Breast epithelium (tissue), 4 donors: ENCODE results near the gene LGI4. TPM values are rescaled to one million over a fixed set of nuclear protein-coding genes. Genes with fewer than 3 reads are reported as not detected.

ENCODE experiments used
- DNase-seq, 2 donors: peaks; one replicate each; pipeline ENCODE4 v3.0.0-alpha.2; 2019; ENCODE audit warnings: low spot score in 2 of 2
- H3K27ac ChIP-seq, 2 donors: fragments of 200-600 bp; sonication (generic) in 1 of 2; one replicate each; pipeline ENCODE4 v1.5.1; 2016 to 2019; ENCODE audit warnings: mild to moderate bottlenecking in 1 of 2
- H3K27me3 ChIP-seq, 2 donors: fragments of 200-600 bp; sonication (generic) in 1 of 2; one replicate each; pipeline versions ENCODE4 v1.5.1 to v1.6.0; 2017 to 2019; ENCODE audit warnings: control low read depth in 1 of 2, mild to moderate bottlenecking in 1 of 2
- H3K36me3 ChIP-seq: fragments of 200-600 bp; one replicate; pipeline ENCODE4 v1.5.1; 2019
- H3K4me1 ChIP-seq, 2 donors: fragments of 200-600 bp; sonication (generic); one replicate each; pipeline ENCODE4 v1.5.1; 2016 to 2019; ENCODE audit warnings: control low read depth in 1 of 2
- H3K4me3 ChIP-seq, 3 donors: fragments of 200-600 bp; sonication (generic); 1 replicate in 2 of 3; 2 replicates in 1 of 3; pipeline ENCODE4 v1.5.1; 2016 to 2019; ENCODE audit warnings: mild to moderate bottlenecking in 3 of 3, moderate library complexity in 2 of 3
- H3K9me3 ChIP-seq, 2 donors: fragments of 200-600 bp; sonication (generic) in 1 of 2; one replicate each; pipeline ENCODE4 v1.5.1; 2016 to 2019; ENCODE audit warnings: control low read depth in 1 of 2
- CTCF ChIP-seq, 3 donors: fragments of 450-650 bp; IDR thresholded peaks; one replicate each; pipeline ENCODE4 v1.5.1; 2016 to 2017; ENCODE audit warnings: antibody characterized with exemption in 3 of 3, mild to moderate bottlenecking in 3 of 3, moderate library complexity in 3 of 3
- POLR2A ChIP-seq: fragments of 450-650 bp; IDR thresholded peaks from one replicate; pipeline ENCODE4 v1.6.1; 2016; ENCODE audit warnings: antibody characterized with exemption, mild to moderate bottlenecking, moderate library complexity
- POLR2AphosphoS5 ChIP-seq, 3 donors: sonication (generic); formaldehyde crosslinking; IDR thresholded peaks; one replicate each; pipeline ENCODE4 v1.6.1; 2017; ENCODE audit warnings: antibody characterized with exemption in 3 of 3
- intact Hi-C: fragments of 100-400 bp; cut with DNase I; formaldehyde crosslinking; loops from one replicate; pipeline ENCODE4 v1.15.1; 2023; ENCODE audit warnings: low total_unique reads
- total RNA-seq, 3 donors: library from RNA; depleted of rRNA; stranded (reverse); fragments of >200 nt; gene quantifications; one replicate each; pipeline ENCODE4 v1.1.0, GENCODE V29; 2016

LGI4 gene
- total RNA-seq, 3 donors from 2014 or later, result 4.3 to 37.8 (median 5.3) TPM

- DNase-seq, result no peak
- Histone ChIP-seq H3K9me3 (no peaks in the 10 kb centered on the region), H3K4me3 (no peak overlapping the region), H3K4me1 (peaks cover 2 to 18% of the 10 kb centered on the region in 2 donors), H3K36me3 (no peaks in the 10 kb centered on the region), H3K27ac (peak overlapping the region; percentile 57 to 90), H3K27me3 (no peaks in the 10 kb centered on the region)
- intact Hi-C loops, result no loop called here
- TF ChIP-seq CTCF (IDR thresholded peaks at IDR 0.05) (no peak), POLR2AphosphoS5 (IDR thresholded peaks at IDR 0.05) (no peak), POLR2A (no peak)
Measured at GRCh38 chr19:35110974-35111373, 23.9 kb downstream of the LGI4 start.

GRCh38 chr19:35109395-35110112, 25.3 kb downstream of the LGI4 start:
- H3K27me3 ChIP-seq, result no peaks in the 10 kb centered on the region
- H3K9me3 ChIP-seq, result no peaks in the 10 kb centered on the region
- TF ChIP-seq POLR2A (no peak), CTCF (IDR thresholded peaks at IDR 0.05) (no peak), POLR2AphosphoS5 (IDR thresholded peaks at IDR 0.05) (no peak)
- H3K4me3 ChIP-seq, result no peak overlapping the region
- H3K4me1 ChIP-seq, result peaks cover 2 to 18% of the 10 kb centered on the region in 2 donors
- peak in 1 of 2 donors; percentile 71 for DNase-seq
- intact Hi-C loops, result no loop called here
- H3K36me3 ChIP-seq, result no peaks in the 10 kb centered on the region
- peak overlapping the region; percentile 80 to 90 for H3K27ac ChIP-seq

- no peaks in the 10 kb centered on the region for H3K27me3 ChIP-seq
- intact Hi-C loops, result no loop called here
- peaks cover 2 to 18% of the 10 kb centered on the region in 2 donors for H3K4me1 ChIP-seq
- no peaks in the 10 kb centered on the region for H3K36me3 ChIP-seq
- H3K9me3 ChIP-seq, result no peaks in the 10 kb centered on the region
- peak overlapping the region; percentile 80 to 90 for H3K27ac ChIP-seq
- H3K4me3 ChIP-seq, result no peak overlapping the region
- DNase-seq, result no peak
- TF ChIP-seq CTCF (IDR thresholded peaks at IDR 0.05), result no peak
- TF ChIP-seq POLR2A, result no peak
- TF ChIP-seq POLR2AphosphoS5 (IDR thresholded peaks at IDR 0.05), result no peak
Measured at GRCh38 chr19:35108730-35109129, 26.1 kb downstream of the LGI4 start.

GRCh38 chr19:35107545-35107944, 27.3 kb downstream of the LGI4 start:
- no peaks in the 10 kb centered on the region for H3K27me3 ChIP-seq
- no peaks in the 10 kb centered on the region for H3K36me3 ChIP-seq
- intact Hi-C loops, result no loop called here
- DNase-seq, result peak; percentile 78 to 92
- TF ChIP-seq POLR2AphosphoS5 (IDR thresholded peaks at IDR 0.05) (peak in 1 of 3 donors; percentile 54), POLR2A (no peak)
- H3K9me3 ChIP-seq, result no peaks in the 10 kb centered on the region
- H3K27ac ChIP-seq, result peak overlapping the region; percentile 84 to 90
- H3K4me3 ChIP-seq, result no peak overlapping the region
- H3K4me1 ChIP-seq, result peaks cover 2 to 18% of the 10 kb centered on the region in 2 donors

GRCh38 chr19:35106898-35107541, 27.8 kb downstream of the LGI4 start:
- H3K9me3 ChIP-seq, result no peaks in the 10 kb centered on the region
- peaks cover 2 to 18% of the 10 kb centered on the region in 2 donors for H3K4me1 ChIP-seq
- H3K27ac ChIP-seq, result peak overlapping the region; percentile 84 to 90
- no peaks in the 10 kb centered on the region for H3K27me3 ChIP-seq
- intact Hi-C loops, result no loop called here
- TF ChIP-seq CTCF (IDR thresholded peaks at IDR 0.05) (no peak), POLR2AphosphoS5 (IDR thresholded peaks at IDR 0.05) (no peak), POLR2A (no peak)
- no peak for DNase-seq
- H3K4me3 ChIP-seq, result no peak overlapping the region
- H3K36me3 ChIP-seq, result no peaks in the 10 kb centered on the region
